GM12891 (cell line): ENCODE results near the gene FGF14.

ENCODE experiments used
- POLR2A ChIP-seq: IDR thresholded peaks from 2 replicates; pipeline ENCODE4 v1.6.1; 2011; ENCODE audit warnings: low read depth, low read length, control low read depth
- POLR2AphosphoS5 ChIP-seq: IDR thresholded peaks from 2 replicates; pipeline ENCODE4 v1.6.1; 2011; ENCODE audit warnings: low read depth, low read length, control low read depth
- SPI1 ChIP-seq: IDR thresholded peaks from 2 replicates; pipeline ENCODE4 v1.6.1; 2011; ENCODE audit warnings: low read depth, low read length, control low read depth
- TAF1 ChIP-seq: IDR thresholded peaks from 2 replicates; pipeline ENCODE4 v1.6.1; 2011; ENCODE audit warnings: low read depth, low read length, control low read depth

DNA sequence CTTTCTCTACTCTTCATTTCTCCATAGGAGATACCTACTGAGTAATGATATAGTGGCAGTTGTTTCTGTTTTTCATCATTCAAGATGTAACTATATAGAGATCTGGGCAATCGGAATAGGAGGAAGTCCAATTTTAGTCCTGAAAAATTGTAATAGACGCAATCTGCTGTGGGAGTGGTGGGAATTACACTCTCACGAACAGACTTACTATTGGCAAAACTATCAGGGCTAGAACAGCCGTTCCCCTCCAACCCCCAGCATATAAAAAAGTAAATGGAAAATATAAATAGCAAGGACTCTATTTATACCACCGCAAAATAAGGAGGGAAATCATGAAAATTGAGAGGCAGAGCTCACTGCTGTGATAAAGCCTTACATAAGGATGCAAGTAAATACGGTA is 330.1 kb downstream of the FGF14 start:
- TF ChIP-seq POLR2AphosphoS5: no peak
- no peak for TF ChIP-seq TAF1
- TF ChIP-seq SPI1: no peak
- no peak for TF ChIP-seq POLR2A
